ENCODE measurements around the gene NLRP9.

The NLRP9 gene

DNA sequence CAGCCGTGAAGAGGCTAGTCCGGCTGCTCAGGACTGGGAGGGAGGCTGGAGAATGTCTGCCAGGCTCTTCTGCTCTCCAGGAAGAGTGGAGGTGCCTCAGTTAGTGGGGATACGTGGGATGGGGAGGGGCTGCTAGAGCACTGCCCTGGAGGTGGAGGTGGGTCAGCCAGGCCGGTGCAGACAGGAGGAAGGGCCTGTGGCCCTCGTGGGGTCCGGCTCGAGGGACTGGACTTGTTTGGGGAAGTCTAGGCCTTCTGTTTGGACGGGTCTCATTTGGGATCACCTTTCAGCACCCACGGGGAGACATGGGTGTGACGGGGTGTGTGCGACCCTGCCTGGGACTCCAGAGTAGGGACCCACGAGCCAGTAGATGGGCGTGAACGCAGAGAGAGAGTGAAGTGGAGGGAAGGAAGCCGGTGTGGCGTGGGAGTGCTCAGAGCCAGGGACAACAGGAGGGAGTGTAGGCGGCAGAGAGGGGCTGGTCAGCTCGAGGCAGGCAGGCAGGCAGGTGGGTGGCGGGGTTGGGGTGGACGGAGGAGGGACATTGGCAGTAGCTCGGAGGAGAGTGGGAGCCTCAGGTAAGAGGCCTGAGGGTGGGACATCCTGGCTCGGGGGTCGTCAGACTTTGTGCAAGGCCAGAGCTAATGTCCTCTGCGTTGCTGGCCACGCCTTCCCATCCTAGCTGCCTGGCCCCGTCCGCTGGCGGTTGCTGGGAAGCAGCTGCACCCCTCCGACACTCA lies 51.7 kb downstream of the NLRP9 start:
- no peak for DNase-seq

DNA sequence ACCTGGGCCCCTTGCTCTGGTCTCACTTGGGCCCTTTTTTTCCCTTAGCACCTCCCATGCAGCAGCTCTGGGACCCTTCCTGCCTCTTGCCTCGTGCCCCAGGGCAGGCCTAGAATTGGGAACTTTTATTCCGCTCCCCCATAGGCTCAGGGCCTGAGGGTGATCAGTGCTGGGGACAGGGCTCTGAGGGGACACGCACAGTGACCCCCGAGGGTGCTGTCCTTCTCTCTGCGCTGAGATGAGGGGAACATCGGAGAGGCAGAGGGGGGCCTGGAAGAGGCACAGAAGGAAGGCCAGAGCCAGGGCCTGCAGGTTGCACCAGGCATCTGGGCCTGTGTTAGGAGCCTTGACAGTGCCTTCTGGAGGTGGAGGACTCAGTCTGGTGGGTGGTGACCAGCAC lies 52.4 kb downstream of the NLRP9 start:
- no peak for DNase-seq

DNA sequence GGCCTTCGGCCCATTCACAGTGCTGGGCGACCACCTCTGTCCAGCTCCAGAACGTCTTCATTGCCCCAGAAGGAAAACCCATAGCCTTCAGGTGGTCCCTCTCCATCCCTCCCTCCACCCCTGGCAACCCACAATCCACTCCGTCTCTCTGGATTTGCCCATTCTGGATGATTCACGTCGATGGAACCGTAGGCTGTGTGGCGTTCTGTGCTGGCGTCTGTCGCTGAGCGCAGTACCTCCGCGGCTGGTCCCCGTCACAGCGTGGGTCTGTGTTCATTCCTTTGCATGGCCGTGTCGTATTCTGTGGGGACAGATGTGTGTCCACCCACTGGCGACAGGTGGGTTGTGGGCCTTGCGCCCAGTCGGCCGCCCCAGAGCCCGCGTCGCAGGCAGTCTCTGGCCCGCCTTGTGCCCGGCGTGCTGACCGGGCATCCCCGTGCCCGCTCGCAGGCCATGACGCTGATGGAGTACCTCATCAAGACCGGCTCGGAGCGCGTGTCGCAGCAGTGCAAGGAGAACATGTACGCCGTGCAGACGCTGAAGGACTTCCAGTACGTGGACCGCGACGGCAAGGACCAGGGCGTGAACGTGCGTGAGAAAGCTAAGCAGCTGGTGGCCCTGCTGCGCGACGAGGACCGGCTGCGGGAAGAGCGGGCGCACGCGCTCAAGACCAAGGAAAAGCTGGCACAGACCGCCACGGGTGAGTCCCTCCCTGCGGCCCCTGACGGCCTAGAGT lies 53.1 kb downstream of the NLRP9 start:
- DNase-seq, result no peak

DNA sequence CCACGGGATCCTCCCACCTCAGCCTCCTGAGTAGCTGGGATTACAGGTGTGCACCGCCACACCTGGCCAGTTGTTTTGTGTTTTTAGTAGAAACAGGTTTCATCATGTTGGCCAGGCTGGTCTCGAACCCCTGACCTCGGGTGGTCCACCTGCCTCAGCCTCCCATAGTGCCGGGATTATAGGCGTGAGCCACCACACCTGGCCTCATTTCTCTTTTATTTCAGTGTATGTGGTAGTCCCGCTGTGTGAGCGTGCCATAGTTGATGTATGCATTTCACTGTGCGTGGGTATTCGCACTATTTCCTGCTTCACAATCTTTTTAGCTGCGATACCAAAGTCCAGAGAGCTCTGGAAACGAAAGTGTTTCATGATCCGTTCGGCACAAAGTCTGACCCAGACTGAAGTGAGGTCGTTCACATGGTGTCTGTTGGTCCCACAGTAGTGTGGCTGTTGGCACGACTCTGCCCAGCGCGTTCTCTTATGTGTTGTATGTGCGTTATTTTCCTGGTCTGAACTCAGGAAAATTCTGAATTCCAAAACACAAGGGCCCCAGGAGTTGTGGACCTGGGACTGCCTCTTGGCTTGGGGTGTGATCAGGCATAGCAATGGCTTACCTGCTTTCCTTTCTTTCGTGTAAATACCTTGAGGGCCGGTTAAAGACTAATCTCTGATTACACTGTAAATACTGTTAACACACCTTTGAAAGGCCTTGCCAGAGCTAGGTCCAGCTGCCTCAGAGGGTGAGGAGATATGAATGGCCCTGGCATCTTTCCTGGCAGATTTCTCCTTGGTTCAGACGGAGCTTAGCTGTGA lies 54.5 kb downstream of the NLRP9 start:
- DNase-seq, result no peak

DNA sequence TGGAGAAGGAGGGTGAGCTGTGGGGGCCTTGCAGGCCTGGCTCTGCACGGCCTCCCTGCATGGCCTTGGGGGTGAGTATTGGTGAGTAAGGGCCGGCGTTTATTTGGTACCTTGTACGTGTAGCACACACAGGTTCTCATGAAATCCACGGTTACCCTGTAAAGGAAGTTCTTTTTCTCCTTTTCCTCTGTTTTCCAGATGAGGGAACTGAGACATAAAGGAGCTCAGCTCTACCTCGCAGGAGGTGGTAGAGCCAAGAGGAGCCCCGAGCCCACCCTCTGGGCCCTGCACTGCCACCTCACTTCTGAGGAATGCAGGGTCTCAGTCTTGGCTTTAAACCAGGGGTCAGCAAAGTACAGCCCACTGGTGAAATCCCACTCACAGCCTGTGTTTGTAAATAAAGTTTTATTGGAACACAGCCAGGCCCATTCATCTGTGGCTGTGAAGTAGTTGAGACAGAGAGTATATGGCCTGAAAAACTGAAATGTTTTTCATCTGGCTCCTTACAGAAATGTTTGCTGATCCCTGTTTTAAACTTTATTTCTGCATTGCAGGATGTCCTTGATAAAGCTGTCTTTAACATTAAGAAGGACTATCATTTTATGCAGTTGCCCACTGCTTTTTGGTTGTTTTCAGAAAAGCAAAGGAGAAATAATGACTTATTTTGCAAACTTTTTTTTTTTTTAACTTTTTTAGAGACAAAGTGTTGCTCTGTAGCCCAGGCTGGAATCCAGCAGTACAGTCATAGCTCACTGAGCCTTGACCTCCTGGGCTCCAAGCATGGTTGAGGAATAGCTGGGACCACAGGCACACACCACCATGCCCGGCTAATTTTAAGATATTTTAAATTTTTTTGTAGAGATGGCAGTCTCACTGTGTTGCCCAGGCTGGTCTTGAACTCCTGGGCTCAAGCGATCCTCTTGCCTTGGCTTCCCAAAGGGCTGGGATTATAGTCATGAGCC lies 56.8 kb downstream of the NLRP9 start:
- DNase-seq, result no peak

DNA sequence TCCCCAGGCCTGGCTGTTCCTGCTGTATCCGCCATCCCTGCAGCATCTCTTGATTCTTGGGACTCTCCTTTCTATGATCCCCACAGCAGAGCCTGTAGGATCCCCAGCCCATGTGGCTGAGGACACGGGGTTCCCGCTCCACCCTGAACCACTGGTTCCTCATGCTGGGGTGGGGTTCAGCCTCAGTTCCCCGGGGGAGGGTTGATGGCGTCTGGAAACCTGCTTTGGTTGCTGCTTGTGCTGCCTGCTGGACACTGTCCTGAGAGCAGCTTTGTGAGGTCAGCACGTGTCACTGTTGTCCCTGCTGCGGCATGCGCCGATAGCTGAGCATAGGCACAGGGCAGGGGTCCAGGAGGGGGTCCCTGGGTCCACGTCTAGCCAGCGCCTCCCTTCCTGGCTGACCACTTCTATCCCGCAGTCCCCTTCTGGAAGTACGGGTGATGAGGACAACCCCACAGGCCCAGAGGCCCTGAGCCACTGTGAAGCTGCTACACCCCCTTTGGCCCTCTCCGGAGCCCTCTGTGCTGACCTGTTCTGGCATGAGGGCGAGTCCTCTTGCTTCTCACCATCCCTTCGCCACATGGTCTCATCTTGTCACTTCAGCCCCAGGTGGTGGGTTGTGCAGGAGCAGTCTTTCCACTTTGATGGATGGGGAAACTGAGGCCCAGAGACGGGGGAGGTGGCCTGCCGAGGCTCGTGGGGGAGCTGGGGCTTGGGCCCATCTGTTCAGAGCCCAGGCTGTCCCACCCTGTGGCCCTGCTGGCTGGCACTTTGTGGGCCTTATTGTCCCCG lies 57.7 kb downstream of the NLRP9 start:
- DNase-seq, result no peak

DNA sequence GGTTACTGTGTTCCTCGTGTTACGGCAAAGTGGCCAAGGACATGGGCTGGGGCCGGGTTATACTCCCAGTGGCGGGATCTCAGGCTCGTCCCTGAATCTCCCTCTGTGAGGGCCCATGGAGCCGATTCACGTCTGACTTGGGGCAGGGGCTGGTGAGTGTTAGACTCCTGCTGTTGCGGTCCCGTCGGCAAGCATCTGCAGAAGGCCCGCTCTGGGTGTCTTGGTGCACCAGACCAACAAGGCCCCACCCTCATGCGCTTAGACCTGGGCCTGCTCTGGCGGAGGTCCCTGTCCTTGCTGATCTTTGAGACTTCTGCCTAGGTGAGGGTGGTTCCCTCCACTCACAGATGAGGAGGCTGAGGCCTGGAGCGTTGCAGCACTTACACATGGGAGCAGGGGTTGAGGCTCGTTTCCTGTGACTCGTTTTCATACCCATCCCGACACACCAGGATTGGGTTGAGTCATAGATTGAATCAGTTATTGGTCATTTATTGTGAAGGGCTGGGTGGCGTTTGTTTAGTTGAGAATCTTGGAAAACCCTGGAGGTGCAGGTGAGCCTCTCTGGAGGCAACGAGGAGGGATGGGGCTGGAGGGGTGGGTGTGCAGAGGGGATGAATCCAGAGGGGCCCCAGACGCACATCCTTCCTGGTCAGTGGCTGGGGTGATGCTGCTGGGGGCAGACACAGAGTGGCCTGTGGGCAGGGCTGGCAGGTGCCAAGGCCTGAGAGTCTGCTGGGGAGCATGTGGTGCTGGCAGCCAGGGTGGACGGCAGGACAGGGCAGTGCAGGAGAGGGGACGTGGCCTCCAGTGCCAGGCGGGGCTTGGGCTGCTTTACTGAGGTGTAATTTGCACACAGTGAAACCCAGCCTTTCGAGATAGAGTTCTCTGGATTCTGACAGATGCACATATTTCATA lies 58.6 kb downstream of the NLRP9 start:
- DNase-seq, result no peak

DNA sequence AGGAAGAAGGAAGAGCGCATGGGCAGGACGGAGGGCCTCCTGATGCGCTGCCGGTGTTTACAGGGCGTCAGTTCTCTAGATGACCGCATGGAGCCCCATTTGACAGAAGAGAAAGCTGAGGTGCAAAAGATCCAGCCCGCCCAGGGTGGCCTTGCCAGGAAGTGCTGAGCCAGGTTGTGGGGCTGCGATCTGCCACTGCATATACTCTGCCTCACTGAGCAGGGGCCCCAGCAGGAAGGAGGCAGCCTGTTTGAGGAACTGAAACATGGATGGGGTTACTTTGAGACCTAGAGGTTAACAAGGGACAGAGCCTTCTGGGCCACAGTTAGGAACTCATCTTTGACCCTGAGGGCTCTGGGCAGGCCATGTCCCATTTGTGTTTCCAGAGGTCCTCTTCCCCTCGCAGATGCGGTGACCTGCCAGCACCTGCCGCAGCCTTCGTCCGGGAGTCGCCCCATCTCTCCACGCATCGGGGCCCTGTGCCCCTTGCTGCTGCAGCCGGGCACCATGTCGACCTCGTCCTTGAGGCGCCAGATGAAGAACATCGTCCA lies 60.0 kb downstream of the NLRP9 start:
- no peak for DNase-seq

DNA sequence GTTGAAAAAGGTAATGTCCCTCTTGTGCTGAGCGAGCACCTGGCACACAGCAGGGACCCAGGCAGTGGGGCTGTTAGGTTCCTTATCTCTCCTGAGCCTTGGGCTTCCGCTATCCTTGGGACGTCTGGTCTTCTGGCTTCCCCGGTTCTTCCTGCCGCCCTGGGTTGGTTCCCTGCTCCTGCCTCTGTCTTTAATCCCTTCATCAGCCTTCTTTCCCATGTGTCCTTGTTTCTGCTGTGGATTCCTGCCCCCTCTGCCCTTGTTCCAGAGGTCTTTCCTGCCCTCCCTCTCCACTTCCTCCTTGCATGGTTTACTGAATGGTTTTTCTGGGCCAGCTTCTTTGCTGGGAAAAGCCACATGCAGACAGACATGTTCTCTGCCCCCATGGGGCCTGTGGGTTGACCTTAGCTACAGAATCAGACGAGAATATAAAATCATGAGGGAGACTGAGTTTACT lies 60.6 kb downstream of the NLRP9 start:
- no peak for DNase-seq

DNA sequence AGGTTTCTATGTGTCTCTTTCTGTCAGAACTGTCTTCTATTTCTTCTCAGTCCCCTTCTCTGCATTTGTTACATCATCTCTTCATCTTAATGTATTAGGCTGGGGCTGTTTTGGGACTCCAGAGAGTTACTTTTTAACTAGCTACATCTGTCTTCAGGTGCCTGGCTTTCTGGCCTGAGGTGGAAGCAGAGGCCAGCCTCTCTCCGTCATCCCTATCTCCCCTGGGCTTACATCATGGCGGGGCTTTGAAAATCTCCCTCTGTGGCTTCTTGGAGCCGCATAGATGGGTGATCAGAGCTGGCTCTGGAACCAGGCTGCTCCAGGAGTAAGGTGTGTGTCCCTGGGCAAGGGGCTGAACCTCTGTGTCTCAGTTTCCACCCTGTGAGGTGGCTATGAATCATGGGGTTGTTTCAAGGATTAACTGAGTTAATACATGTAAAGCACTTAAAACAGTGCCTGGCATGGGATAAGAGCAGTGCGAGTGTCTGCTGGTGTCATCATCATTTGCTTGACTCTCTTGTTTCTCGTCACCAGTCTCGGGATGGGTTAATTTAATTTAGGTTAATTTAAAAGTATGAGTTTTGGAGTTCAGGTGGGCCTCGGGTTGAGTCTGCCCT lies 61.2 kb downstream of the NLRP9 start:
- no peak for DNase-seq

DNA sequence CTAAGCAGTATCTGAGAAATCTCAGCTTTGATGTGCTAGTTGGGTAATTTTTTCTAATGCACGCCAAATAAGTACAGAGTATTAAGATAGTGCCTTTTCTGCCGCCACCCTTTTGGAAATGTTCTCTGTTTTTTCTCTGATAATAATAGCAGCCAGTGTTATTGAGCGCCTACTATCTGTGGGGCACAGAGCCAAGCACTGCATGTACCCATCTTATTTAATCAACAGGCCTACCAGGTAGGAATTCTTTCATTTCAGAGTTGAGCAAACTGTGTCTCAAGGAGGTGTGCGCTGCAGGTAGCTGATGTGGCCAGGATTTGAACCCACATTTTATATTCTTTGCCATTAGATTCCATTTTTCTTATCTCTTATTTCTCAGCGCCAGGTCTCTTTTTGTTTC lies 61.8 kb downstream of the NLRP9 start:
- no peak for DNase-seq

DNA sequence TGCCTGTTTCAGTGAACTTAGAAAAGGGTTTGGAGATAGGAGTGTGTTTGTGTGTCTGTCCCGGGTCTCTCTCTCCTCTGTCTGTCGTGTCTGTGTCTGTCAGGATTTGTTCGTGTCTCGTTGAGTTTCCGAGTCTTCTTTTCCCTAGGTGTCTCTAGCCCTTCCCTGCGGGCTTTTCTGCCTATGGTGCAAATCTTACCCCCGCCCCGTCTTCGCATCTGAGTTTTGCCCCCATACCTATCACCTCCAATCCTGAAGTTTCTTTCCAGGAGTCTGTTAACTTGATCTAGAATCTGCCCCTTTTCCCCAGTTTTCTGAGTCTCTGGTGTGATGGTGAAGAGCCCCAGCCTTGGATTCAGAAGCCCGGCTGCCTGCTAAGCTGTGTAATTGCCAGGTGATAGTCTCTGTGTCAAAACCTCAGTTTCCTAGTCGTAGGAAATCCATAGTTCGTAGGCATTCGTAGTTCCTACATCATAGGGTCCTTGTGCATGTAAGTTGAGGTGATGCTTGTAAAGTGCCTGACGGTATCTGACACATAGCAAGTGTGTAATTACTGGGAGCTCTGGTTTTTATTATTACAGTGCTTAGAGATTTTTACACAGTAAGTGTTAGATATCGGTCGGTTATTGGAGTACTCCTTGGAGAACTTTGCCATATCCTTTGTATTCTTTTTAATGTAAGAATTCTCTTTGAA lies 62.4 kb downstream of the NLRP9 start:
- no peak for DNase-seq

DNA sequence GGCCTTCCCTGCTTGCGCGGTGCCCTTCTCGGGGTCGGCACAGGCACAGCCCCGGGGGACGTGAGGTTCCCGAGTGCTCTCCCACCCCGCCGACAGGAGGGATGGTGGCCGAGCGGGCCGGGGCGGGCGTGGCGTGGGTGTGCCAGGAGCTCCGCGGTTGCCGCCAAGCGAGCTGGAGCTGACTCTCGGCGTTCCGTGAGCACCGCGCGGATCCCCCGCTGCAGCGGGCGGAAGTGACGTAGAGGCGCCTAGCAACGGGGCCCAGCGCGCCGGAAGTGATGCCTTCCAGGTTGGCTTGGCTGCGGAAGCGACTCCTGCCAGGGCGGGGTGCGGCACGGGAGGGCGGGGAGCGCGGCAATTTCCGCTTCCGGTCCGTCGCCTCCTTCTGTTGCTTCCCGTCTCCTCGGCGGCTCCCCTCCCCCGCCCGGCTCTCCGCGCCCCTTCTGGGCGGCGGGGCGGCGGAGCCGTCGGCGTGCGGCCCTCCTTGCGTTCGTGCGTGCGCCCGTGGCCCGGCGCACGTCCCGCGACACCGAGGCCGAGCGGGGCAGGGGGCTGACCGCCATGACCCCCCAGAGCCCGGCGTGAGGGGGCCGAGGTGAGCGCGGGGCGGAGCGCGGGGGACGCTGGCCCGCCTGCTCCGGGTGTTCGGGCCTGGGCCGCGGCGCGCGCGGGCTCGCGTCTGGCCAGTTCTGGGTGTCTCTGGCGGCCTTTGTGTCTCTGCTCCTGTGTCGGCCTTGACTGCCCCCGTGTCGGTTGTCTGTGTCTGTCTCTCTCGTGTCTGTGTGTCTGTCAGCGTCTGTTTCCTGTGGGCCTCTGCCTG lies 63.2 kb downstream of the NLRP9 start, which contains the start of gene EPN1:
Gene EPN1 (plus strand): TSS at position 386 of the 820 bp plus-strand sequence. CDS start 3,402 bp downstream, outside the sequence.
- DNase-seq, result peak; percentile 27 to 86

DNA sequence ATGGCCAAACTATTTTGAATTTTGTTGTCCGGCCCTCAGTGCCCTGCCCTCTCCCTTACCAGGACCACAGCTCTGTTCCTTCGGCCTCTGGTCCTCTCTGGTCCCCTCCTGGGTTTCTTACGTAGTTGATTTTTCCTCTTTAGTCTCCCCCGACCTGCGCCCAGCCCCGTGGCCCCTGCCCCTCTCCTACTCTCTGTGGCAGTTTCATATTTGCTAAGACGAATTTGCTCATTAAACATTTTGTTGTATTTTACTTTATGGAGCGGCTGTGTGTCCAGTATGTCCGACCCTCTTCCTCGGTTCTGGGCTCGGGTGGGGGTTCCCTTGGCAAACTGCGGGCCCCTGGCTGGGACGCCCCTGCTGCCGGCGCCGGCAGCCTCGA lies 63.8 kb downstream of the NLRP9 start:
- no peak for DNase-seq

DNA sequence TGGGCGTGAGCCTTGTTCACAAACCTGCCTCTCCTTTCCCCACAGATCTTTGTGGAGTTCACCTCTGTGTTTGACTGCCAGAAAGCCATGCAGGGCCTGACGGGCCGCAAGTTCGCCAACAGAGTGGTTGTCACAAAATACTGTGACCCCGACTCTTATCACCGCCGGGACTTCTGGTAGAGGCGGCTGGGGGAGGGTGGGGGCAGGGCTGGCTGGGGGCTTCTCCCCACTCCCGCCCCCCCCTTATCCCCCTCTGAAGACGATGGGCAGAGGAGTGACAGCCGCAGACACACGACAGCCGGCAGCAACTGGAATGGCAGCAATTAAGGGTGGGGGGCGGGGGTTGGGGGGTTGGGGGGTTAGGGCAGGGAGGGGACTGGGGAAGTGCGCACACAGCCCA lies 64.3 kb downstream of the NLRP9 start:
- no peak for DNase-seq

DNA sequence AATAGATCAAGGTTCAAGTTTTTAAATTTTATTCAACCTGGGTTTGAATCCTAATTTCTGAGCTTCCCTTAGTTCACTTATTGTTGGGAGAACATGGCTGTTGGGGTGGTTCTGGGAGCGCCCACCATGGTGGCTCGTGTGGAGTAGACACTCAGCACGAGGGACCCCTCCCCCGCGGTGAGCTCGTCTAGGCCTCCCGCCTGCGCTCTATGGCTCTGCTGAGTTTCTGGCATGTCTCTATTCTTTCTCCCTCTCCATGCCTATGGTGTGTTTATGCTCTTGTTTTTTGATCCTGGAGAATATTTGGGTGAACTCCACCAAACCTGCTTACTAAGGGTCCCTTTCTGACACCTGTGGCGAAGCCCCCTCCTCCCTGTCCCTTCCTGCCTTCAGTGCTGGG lies 64.7 kb downstream of the NLRP9 start:
- no peak for DNase-seq

DNA sequence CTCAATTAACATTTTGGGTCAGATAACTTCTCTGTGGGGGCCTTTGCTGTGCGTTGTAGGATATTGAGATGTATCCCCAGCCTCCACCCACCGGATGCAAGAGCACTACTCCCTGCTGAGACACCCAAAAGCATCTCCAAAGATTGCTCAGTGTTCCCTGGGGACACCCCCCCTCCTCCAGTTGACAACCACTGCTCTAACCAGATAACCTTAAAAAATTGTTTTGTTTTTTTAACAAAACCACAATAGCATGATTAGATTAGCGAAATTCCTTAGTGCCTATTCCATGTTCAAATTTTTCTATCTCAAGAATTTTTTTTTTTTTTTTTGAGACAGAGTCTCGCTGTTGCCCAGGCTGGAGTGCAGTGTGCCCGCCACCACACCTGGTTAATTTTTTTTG lies 65.8 kb downstream of the NLRP9 start:
- no peak for DNase-seq

DNA sequence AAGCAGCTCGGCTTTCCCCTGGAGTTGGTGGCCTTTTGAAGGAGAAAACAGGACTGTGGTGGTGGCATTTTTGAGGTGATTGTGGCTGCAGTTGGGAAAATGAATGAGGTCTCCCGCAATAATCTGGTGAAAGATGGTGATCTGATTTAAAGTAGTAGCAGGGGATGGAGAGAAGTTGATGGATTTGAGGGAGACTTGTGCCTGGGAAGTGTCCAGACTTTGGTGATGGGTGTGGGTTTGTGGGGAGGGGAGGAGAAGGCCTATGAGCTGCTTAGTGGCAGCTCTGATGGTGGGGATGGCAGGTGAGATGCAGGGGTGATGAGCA lies 67.2 kb downstream of the NLRP9 start:
- DNase-seq, result no peak
